PC-3 (cell line): Measurements from ENCODE around the gene YIF1A.

ENCODE experiments used
- EZH2 ChIP-seq: fragments of 300-600 bp; sonication (generic); IDR thresholded peaks from one replicate; pipeline ENCODE4 v1.6.1; 2017; ENCODE audit warnings: antibody characterized with exemption, mild to moderate bottlenecking, low read length; ENCODE audit not compliant: unreplicated experiment
- EZH2phosphoT487 ChIP-seq: fragments of 300-600 bp; sonication (generic); IDR thresholded peaks from 2 replicates; pipeline ENCODE4 v1.6.1; 2018; ENCODE audit warnings: mild to moderate bottlenecking, antibody characterized with exemption, low read length, borderline replicate concordance
- TF ChIP-seq, protein P1 (sequence below): fragments of 300-600 bp; sonication (generic); conservative IDR thresholded peaks from 2 replicates; pipeline ENCODE4 v1.5.1; 2017; ENCODE audit warnings: antibody characterized with exemption, low read depth, mild to moderate bottlenecking, low read length

GRCh38 chr11:66239511-66239910 lies 49.4 kb downstream of the YIF1A start:
- TF ChIP-seq EZH2phosphoT487 (no peak), EZH2 (no peak)
- TF ChIP-seq, protein P1, sequence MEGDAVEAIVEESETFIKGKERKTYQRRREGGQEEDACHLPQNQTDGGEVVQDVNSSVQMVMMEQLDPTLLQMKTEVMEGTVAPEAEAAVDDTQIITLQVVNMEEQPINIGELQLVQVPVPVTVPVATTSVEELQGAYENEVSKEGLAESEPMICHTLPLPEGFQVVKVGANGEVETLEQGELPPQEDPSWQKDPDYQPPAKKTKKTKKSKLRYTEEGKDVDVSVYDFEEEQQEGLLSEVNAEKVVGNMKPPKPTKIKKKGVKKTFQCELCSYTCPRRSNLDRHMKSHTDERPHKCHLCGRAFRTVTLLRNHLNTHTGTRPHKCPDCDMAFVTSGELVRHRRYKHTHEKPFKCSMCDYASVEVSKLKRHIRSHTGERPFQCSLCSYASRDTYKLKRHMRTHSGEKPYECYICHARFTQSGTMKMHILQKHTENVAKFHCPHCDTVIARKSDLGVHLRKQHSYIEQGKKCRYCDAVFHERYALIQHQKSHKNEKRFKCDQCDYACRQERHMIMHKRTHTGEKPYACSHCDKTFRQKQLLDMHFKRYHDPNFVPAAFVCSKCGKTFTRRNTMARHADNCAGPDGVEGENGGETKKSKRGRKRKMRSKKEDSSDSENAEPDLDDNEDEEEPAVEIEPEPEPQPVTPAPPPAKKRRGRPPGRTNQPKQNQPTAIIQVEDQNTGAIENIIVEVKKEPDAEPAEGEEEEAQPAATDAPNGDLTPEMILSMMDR = no peak
